ENCODE measurements around the gene USP25.

GRCh38 chr21:15766952-15767603 lies 37.3 kb downstream of the USP25 start:
- no peak for TF ChIP-seq ATF3 (IDR thresholded peaks at IDR 0.05)
- TF ChIP-seq JUND (IDR thresholded peaks at IDR 0.05): no peak
- no peak for TF ChIP-seq ZNF274 (IDR thresholded peaks at IDR 0.05; ENCODE audit: low read depth, low read length)
- TF ChIP-seq CTCF (IDR thresholded peaks at IDR 0.05 in 2 of 3, conservative IDR thresholded peaks at IDR 0.05 in 1 of 3; ENCODE audit: borderline replicate concordance in 1 of 3, insufficient read depth in 1 of 3, low read depth in 2 of 3, low read length in 2 of 3): no peak
- no peak for TF ChIP-seq EZH2 (IDR thresholded peaks at IDR 0.05)
- TF ChIP-seq YY1 (IDR thresholded peaks at IDR 0.05; ENCODE audit: extremely low read depth, insufficient replicate concordance, low read depth, low read length): no peak
